HCT116 (cell line): ENCODE results near the gene GPX7.
"Not testable (repeated sequence)": the region's sequence is repeated elsewhere in the genome, so short reads cannot be mapped to it uniquely, and the experiment has no call there.

ENCODE experiments used
- CEBPB ChIP-seq: IDR thresholded peaks from 2 replicates; pipeline ENCODE4 v1.6.1; 2012; ENCODE audit warnings: low read depth
- EZH2phosphoT487 ChIP-seq: fragments of 200-600 bp; IDR thresholded peaks from 2 replicates; pipeline ENCODE4 v1.6.1; 2018; ENCODE audit warnings: antibody characterized with exemption, borderline replicate concordance
- JUND ChIP-seq: IDR thresholded peaks from 2 replicates; pipeline ENCODE4 v1.6.1; 2012
- POLR2A ChIP-seq: IDR thresholded peaks from 2 replicates; pipeline ENCODE4 v1.7.0; 2011; ENCODE audit warnings: borderline replicate concordance; ENCODE audit not compliant: insufficient read depth, insufficient read length; ENCODE audit errors: extremely low read depth
- RAD21 ChIP-seq: IDR thresholded peaks from 2 replicates; pipeline ENCODE4 v1.6.1; 2012; ENCODE audit warnings: low read depth, mild to moderate bottlenecking
- ZNF274 ChIP-seq: fragments of 200-500 bp; sonication (Bioruptor generic); IDR thresholded peaks from 2 replicates; pipeline ENCODE4 v1.6.1; 2014; ENCODE audit warnings: mild to moderate bottlenecking, low read depth, low read length, inconsistent platforms
- TF ChIP-seq, protein P1 (sequence below), 3 experiments: fragments of 200-600 bp in 1 of 3; sonication (generic) in 1 of 3; IDR thresholded peaks in 2 of 3; conservative IDR thresholded peaks in 1 of 3; 2 replicates each; pipeline ENCODE4 v1.5.1; 2012 to 2017; ENCODE audit warnings: low read depth in 2 of 3, low read length in 2 of 3, antibody characterized with exemption in 1 of 3, borderline replicate concordance in 1 of 3, control low read depth in 1 of 3, mild to moderate bottlenecking in 1 of 3, mixed read lengths in 1 of 3, mixed run types in 1 of 3, moderate library complexity in 1 of 3; ENCODE audit not compliant: insufficient read depth in 1 of 3

DNA sequence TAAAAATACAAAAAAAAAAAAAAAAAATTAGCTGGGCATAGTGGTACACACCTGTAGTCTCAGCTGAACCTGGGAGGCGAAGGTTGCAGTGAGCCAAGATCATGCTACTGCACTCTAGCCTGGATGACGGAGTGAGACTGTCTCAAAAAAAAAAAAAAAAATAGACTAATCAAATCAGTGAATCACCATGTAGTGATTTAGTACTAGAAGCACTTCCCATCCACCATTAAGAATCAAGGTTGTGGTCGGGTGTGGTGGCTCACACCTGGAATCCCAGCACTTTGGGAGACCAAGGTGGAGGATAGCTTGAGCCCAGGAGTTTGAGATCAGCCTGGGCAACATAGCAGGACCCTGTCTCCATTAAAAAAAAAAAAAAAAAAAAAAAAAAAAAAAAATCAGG, 24.1 kb upstream of the GPX7 start:
- TF ChIP-seq, protein P1, sequence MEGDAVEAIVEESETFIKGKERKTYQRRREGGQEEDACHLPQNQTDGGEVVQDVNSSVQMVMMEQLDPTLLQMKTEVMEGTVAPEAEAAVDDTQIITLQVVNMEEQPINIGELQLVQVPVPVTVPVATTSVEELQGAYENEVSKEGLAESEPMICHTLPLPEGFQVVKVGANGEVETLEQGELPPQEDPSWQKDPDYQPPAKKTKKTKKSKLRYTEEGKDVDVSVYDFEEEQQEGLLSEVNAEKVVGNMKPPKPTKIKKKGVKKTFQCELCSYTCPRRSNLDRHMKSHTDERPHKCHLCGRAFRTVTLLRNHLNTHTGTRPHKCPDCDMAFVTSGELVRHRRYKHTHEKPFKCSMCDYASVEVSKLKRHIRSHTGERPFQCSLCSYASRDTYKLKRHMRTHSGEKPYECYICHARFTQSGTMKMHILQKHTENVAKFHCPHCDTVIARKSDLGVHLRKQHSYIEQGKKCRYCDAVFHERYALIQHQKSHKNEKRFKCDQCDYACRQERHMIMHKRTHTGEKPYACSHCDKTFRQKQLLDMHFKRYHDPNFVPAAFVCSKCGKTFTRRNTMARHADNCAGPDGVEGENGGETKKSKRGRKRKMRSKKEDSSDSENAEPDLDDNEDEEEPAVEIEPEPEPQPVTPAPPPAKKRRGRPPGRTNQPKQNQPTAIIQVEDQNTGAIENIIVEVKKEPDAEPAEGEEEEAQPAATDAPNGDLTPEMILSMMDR (IDR thresholded peaks at IDR 0.05 in 2 of 3, conservative IDR thresholded peaks at IDR 0.05 in 1 of 3; ENCODE audit: borderline replicate concordance in 1 of 3, insufficient read depth in 1 of 3, low read depth in 2 of 3, low read length in 2 of 3), result not testable (repeated sequence)
- not testable (repeated sequence) for TF ChIP-seq JUND, CEBPB, ZNF274, RAD21, EZH2phosphoT487, POLR2A
